Thyroid gland (tissue), 4 donors: ENCODE results near the gene MTHFR.

Source experiments
- POLR2A ChIP-seq, 2 donors: fragments of 450-650 bp; IDR thresholded peaks; one replicate each; pipeline ENCODE4 v1.6.1; 2017; ENCODE audit warnings: antibody characterized with exemption in 2 of 2, mild to moderate bottlenecking in 2 of 2, moderate library complexity in 1 of 2
- TF ChIP-seq, protein P1 (sequence below), 6 experiments: fragments of 200-600 bp in 3 of 6; fragments of 450-650 bp in 3 of 6; sonication (generic) in 3 of 6; IDR thresholded peaks; one replicate each; pipeline ENCODE4 v1.5.1; 2016 to 2019; ENCODE audit warnings: antibody characterized with exemption in 6 of 6, mild to moderate bottlenecking in 2 of 6, inconsistent platforms in 1 of 6, moderate library complexity in 1 of 6

GRCh38 chr1:11781297-11781696 is 24.5 kb downstream of the MTHFR start:
- TF ChIP-seq, protein P1, sequence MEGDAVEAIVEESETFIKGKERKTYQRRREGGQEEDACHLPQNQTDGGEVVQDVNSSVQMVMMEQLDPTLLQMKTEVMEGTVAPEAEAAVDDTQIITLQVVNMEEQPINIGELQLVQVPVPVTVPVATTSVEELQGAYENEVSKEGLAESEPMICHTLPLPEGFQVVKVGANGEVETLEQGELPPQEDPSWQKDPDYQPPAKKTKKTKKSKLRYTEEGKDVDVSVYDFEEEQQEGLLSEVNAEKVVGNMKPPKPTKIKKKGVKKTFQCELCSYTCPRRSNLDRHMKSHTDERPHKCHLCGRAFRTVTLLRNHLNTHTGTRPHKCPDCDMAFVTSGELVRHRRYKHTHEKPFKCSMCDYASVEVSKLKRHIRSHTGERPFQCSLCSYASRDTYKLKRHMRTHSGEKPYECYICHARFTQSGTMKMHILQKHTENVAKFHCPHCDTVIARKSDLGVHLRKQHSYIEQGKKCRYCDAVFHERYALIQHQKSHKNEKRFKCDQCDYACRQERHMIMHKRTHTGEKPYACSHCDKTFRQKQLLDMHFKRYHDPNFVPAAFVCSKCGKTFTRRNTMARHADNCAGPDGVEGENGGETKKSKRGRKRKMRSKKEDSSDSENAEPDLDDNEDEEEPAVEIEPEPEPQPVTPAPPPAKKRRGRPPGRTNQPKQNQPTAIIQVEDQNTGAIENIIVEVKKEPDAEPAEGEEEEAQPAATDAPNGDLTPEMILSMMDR (IDR thresholded peaks at IDR 0.05): no peak
- TF ChIP-seq POLR2A (IDR thresholded peaks at IDR 0.05): no peak
